Cardiac muscle cell (in vitro differentiated cells and primary cell): ENCODE results near the gene SRL. TPM values are rescaled to one million over a fixed set of nuclear protein-coding genes. Genes with fewer than 3 reads are reported as not detected.

ENCODE experiments used
- DNase-seq, 2 donors: peaks; one replicate each; pipeline versions ENCODE4 v3.0.0 to v3.0.0-alpha.2; 2010 to 2017; ENCODE audit warnings: low read depth in 1 of 2, low spot score in 1 of 2
- H3K27ac ChIP-seq: fragments of 200-600 bp; sonication (generic); 2 replicates; pipeline ENCODE4 v1.5.1; 2016
- H3K27me3 ChIP-seq: fragments of 200-600 bp; sonication (generic); 2 replicates; pipeline ENCODE4 v1.6.0; 2016; ENCODE audit warnings: control low read depth
- H3K36me3 ChIP-seq: fragments of 200-600 bp; sonication (generic); 2 replicates; pipeline ENCODE4 v1.5.1; 2016; ENCODE audit warnings: control low read depth
- H3K4me1 ChIP-seq: fragments of 200-600 bp; sonication (generic); 2 replicates; pipeline ENCODE4 v1.8.1; 2017; ENCODE audit warnings: low read depth, mild to moderate bottlenecking, mixed run types
- H3K4me3 ChIP-seq: fragments of 200-600 bp; sonication (generic); 2 replicates; pipeline ENCODE4 v1.5.1; 2016; ENCODE audit warnings: mild to moderate bottlenecking
- H3K9me3 ChIP-seq: fragments of 200-600 bp; sonication (generic); 2 replicates; pipeline ENCODE4 v1.5.1; 2017; ENCODE audit warnings: low read depth, mild to moderate bottlenecking, control low read depth
- polyA plus RNA-seq: library from polyadenylated mRNA; unstranded; fragments of >200 nt; fragmentation: Nextera tagmentation; extraction: Ambion mirVana; gene quantifications from 2 replicates; pipeline ENCODE4 v1.2.1, GENCODE V29; 2016
- total RNA-seq: library from RNA; depleted of rRNA; stranded (reverse); fragments of >200 nt; gene quantifications from 2 replicates; pipeline ENCODE4 v1.2.3, GENCODE V29; 2016
- TF ChIP-seq, protein P1 (sequence below): IDR thresholded peaks from 2 replicates; pipeline ENCODE4 v1.5.1; 2012; ENCODE audit warnings: low read depth, mild to moderate bottlenecking, low read length

SRL gene
- total and polyA plus RNA-seq, 2 experiments from 2014 or later = 45.9 to 51.1 TPM

DNA sequence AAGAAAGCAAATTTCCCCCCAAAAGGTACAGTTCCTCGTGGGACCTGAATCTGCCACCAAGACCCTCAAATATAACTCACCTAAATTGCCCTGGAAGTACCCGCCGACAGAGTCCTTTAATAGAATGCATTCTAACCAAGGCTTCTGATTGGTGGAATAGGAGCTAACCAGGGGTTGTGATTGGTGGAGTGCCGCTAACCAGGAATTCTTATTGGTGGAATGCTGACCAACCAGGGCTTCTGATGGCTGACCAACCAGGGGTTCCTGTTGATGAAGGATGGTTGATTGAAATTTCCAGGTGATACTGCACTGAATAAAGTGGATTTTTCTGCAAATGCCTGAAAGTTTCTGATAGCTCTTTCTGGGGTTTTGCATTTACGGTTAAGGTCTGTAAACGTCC lies 24.5 kb upstream of the SRL start:
- Histone ChIP-seq H3K27me3 (no peaks in the 10 kb centered on the region), H3K36me3 (peaks cover 4% of the 10 kb centered on the region), H3K27ac (no peak overlapping the region), H3K9me3 (no peaks in the 10 kb centered on the region), H3K4me1 (peaks cover 21% of the 10 kb centered on the region), H3K4me3 (no peak overlapping the region)
- TF ChIP-seq, protein P1, sequence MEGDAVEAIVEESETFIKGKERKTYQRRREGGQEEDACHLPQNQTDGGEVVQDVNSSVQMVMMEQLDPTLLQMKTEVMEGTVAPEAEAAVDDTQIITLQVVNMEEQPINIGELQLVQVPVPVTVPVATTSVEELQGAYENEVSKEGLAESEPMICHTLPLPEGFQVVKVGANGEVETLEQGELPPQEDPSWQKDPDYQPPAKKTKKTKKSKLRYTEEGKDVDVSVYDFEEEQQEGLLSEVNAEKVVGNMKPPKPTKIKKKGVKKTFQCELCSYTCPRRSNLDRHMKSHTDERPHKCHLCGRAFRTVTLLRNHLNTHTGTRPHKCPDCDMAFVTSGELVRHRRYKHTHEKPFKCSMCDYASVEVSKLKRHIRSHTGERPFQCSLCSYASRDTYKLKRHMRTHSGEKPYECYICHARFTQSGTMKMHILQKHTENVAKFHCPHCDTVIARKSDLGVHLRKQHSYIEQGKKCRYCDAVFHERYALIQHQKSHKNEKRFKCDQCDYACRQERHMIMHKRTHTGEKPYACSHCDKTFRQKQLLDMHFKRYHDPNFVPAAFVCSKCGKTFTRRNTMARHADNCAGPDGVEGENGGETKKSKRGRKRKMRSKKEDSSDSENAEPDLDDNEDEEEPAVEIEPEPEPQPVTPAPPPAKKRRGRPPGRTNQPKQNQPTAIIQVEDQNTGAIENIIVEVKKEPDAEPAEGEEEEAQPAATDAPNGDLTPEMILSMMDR = no peak
- DNase-seq = peak in 1 of 2 donors; percentile 18

GRCh38 chr16:4265676-4266075 lies 23.8 kb upstream of the SRL start:
- H3K27ac ChIP-seq = no peak overlapping the region
- H3K9me3 ChIP-seq = no peaks in the 10 kb centered on the region
- TF ChIP-seq, protein P1 = no peak
- no peak overlapping the region for H3K4me3 ChIP-seq
- no peaks in the 10 kb centered on the region for H3K27me3 ChIP-seq
- peaks cover 17% of the 10 kb centered on the region for H3K4me1 ChIP-seq
- H3K36me3 ChIP-seq = peaks cover 4% of the 10 kb centered on the region
- no peak for DNase-seq

DNA sequence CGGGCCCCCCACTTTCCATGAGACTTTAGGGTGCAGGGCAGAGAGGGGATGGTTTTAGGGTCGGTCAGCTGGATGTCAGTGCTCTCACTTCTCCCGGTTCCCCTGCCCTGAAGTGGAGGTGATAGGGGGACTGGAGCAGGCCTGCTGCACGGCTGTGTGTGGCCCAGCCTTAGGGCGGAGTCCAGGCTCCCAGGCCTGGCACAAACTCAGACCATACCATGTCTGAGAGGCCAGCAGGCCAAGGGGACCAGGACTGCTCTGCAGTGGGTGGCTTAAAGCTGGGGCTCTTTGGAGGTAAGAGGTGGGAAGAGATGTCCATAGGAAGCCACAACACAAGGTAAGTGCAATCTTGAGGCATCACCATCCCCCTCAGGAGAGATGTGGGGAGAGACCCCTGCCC lies 22.7 kb upstream of the SRL start:
- Histone ChIP-seq H3K4me3 (no peak overlapping the region), H3K27ac (peak overlapping the region; percentile 49), H3K36me3 (peaks cover 4% of the 10 kb centered on the region), H3K27me3 (no peaks in the 10 kb centered on the region), H3K9me3 (no peaks in the 10 kb centered on the region), H3K4me1 (peaks cover 15% of the 10 kb centered on the region)
- TF ChIP-seq, protein P1 = no peak
- DNase-seq = peak in 1 of 2 donors; percentile 21

GRCh38 chr16:4263504-4264436 lies 21.9 kb upstream of the SRL start:
- Histone ChIP-seq H3K9me3 (no peaks in the 10 kb centered on the region), H3K4me1 (peaks cover 15% of the 10 kb centered on the region)

GRCh38 chr16:4262303-4262835 lies 20.5 kb upstream of the SRL start:
- H3K36me3 ChIP-seq = peaks cover 4% of the 10 kb centered on the region
- peaks cover 15% of the 10 kb centered on the region for H3K4me1 ChIP-seq
- no peak for DNase-seq

More at GRCh38 chr16:4263504-4264436, 21.9 kb upstream of the SRL start:
- peak overlapping the region; percentile 49 for H3K27ac ChIP-seq
- H3K36me3 ChIP-seq = peaks cover 4% of the 10 kb centered on the region
- peak; percentile 84 to 96 for DNase-seq
- H3K27me3 ChIP-seq = no peaks in the 10 kb centered on the region
- H3K4me3 ChIP-seq = no peak overlapping the region
- TF ChIP-seq, protein P1 = no peak

More at GRCh38 chr16:4262303-4262835, 20.5 kb upstream of the SRL start:
- no peaks in the 10 kb centered on the region for H3K9me3 ChIP-seq
- no peak overlapping the region for H3K4me3 ChIP-seq
- no peaks in the 10 kb centered on the region for H3K27me3 ChIP-seq
- TF ChIP-seq, protein P1 = no peak
- no peak overlapping the region for H3K27ac ChIP-seq
